ENCODE measurements around the gene TEKT3. TPM values are rescaled to one million over a fixed set of nuclear protein-coding genes. Genes with fewer than 3 reads are reported as not detected.

Gene TEKT3
- total and polyA plus RNA-seq, 2 of the 4 experiments (the other 2 are of a cell fraction) = 0.15 TPM; not detected in 1

DNA sequence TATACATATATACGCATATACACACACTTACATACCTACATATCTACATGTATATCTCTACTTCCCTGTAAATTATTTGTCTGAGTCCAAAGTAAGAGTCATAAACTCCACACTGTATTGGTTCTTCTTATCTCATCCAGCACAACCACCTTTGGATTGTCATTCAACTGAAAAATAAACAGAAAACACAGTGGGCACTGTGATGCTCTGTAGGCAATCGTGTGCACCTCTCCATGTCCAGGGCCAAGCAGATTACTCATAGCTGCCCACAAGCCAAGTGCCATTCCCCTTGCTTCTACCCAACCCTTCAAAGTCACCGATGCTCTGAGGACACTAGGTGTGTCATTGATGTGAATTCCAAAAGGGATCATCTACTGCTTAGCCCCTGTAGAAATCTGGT lies 12.9 kb upstream of the TEKT3 start:
- H4K91ac ChIP-seq (ENCODE audit: insufficient read depth, low read depth, low read length) = no peak overlapping the region
- CTCF ChIA-PET = no interaction called here

More for the DNA sequence above, 12.9 kb upstream of the TEKT3 start:
- in situ Hi-C loops (cut with MboI; ENCODE audit: low sequenced_read_pairs) = no loop called here
- no peaks in the 10 kb centered on the region for H3K9me1 ChIP-seq (ENCODE audit: insufficient read depth, low read length)
- no peak overlapping the region for H3K4me2 ChIP-seq (ENCODE audit: low read depth, low read length)
- H3K18ac ChIP-seq (ENCODE audit: low read depth, low read length) = no peak overlapping the region
- no peak for DNase-seq
- H3K14ac ChIP-seq (replicated peaks; ENCODE audit: low read depth, low read length) = no peak overlapping the region
- H3K4me3 ChIP-seq (ENCODE audit: insufficient read depth, low read depth, low read length) = no peak overlapping the region
- H3K79me1 ChIP-seq (ENCODE audit: low read depth in 1 of 2, low read length in 2 of 2) = no peaks in the 10 kb centered on the region
- no peak overlapping the region for H2BK20ac ChIP-seq (ENCODE audit: low read depth, low read length)
- peaks cover 3% of the 10 kb centered on the region; the same call in 1 of the 2 replicates for H3K27me3 ChIP-seq (ENCODE audit: control insufficient read depth, insufficient read depth, low read length)
- H2AFZ ChIP-seq (replicated peaks; ENCODE audit: low read length, poor library complexity) = no peak overlapping the region
- no peak overlapping the region for H3K9ac ChIP-seq (ENCODE audit: low read depth, low read length)
- intact Hi-C loops (cut with micrococcal nuclease) = no loop called here
- no peaks in the 10 kb centered on the region for H3K36me3 ChIP-seq (ENCODE audit: control insufficient read depth, insufficient read depth, low read length)
- no peak overlapping the region for H2BK5ac ChIP-seq (ENCODE audit: low read depth, low read length, poor library complexity, severe bottlenecking)
- BruUV-seq (replicated peaks) = no TSS peak
- POLR2A ChIA-PET (ENCODE audit: unreplicated experiment) = no interaction called here
- H3K27ac ChIP-seq (ENCODE audit: insufficient read depth, low read length) = no peak overlapping the region
- H3K56ac ChIP-seq (ENCODE audit: extremely low read depth, insufficient read depth, low read length) = no peak overlapping the region
- H3K9me3 ChIP-seq (ENCODE audit: control insufficient read depth, insufficient read depth, low read length) = no peaks in the 10 kb centered on the region
- peaks cover 5% of the 10 kb centered on the region; the same call in 1 of the 2 replicates for H3K4me1 ChIP-seq (ENCODE audit: control insufficient read depth, insufficient read depth, low read length)
- no peak overlapping the region for H2AK9ac ChIP-seq (replicated peaks; ENCODE audit: low read depth, low read length, poor library complexity)
- no peak overlapping the region for H4K8ac ChIP-seq (ENCODE audit: low read depth in 2 of 2, low read length in 2 of 2)
- TF ChIP-seq, protein P1, sequence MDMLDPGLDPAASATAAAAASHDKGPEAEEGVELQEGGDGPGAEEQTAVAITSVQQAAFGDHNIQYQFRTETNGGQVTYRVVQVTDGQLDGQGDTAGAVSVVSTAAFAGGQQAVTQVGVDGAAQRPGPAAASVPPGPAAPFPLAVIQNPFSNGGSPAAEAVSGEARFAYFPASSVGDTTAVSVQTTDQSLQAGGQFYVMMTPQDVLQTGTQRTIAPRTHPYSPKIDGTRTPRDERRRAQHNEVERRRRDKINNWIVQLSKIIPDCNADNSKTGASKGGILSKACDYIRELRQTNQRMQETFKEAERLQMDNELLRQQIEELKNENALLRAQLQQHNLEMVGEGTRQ (IDR thresholded peaks at IDR 0.05; ENCODE audit: low read depth, low read length) = no peak
- TF ChIP-seq CHD1 (IDR thresholded peaks at IDR 0.05; ENCODE audit: low read depth, low read length) (no peak), MAFK (IDR thresholded peaks at IDR 0.05; ENCODE audit: low read depth, low read length) (no peak), RCOR1 (IDR thresholded peaks at IDR 0.05; ENCODE audit: insufficient replicate concordance, low read length) (no peak), MAZ (IDR thresholded peaks at IDR 0.05; ENCODE audit: borderline replicate concordance, low read depth, low read length) (no peak), FOS (IDR thresholded peaks at IDR 0.05; ENCODE audit: low read depth, low read length) (no peak), SMC3 (IDR thresholded peaks at IDR 0.05; ENCODE audit: low read depth, low read length) (no peak), BHLHE40 (IDR thresholded peaks at IDR 0.05; ENCODE audit: low read depth, low read length) (no peak), CEBPB (IDR thresholded peaks at IDR 0.05; ENCODE audit: low read depth, low read length) (no peak), NFE2L2 (IDR thresholded peaks at IDR 0.05; ENCODE audit: low read depth, low read length) (no peak), POLR2A (IDR thresholded peaks at IDR 0.05; ENCODE audit: low read depth, low read length) (no peak), RFX5 (IDR thresholded peaks at IDR 0.05; ENCODE audit: low read depth, low read length) (no peak)
- TF ChIP-seq, protein P2, sequence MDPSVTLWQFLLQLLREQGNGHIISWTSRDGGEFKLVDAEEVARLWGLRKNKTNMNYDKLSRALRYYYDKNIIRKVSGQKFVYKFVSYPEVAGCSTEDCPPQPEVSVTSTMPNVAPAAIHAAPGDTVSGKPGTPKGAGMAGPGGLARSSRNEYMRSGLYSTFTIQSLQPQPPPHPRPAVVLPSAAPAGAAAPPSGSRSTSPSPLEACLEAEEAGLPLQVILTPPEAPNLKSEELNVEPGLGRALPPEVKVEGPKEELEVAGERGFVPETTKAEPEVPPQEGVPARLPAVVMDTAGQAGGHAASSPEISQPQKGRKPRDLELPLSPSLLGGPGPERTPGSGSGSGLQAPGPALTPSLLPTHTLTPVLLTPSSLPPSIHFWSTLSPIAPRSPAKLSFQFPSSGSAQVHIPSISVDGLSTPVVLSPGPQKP (IDR thresholded peaks at IDR 0.05; ENCODE audit: borderline replicate concordance, low read depth, low read length) = no peak
- TF ChIP-seq, protein P3, sequence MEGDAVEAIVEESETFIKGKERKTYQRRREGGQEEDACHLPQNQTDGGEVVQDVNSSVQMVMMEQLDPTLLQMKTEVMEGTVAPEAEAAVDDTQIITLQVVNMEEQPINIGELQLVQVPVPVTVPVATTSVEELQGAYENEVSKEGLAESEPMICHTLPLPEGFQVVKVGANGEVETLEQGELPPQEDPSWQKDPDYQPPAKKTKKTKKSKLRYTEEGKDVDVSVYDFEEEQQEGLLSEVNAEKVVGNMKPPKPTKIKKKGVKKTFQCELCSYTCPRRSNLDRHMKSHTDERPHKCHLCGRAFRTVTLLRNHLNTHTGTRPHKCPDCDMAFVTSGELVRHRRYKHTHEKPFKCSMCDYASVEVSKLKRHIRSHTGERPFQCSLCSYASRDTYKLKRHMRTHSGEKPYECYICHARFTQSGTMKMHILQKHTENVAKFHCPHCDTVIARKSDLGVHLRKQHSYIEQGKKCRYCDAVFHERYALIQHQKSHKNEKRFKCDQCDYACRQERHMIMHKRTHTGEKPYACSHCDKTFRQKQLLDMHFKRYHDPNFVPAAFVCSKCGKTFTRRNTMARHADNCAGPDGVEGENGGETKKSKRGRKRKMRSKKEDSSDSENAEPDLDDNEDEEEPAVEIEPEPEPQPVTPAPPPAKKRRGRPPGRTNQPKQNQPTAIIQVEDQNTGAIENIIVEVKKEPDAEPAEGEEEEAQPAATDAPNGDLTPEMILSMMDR (conservative IDR thresholded peaks at IDR 0.05; ENCODE audit: low read depth, low read length) = no peak
- H4K20me1 ChIP-seq (ENCODE audit: insufficient read depth, low read length) = no peaks in the 10 kb centered on the region
- ATAC-seq (ENCODE audit: low read depth) = no peak
- dilution Hi-C loops (cut with HindIII; ENCODE audit: low sequenced_read_pairs, unreplicated experiment) = no loop called here
- H2BK120ac ChIP-seq (ENCODE audit: low read depth, low read length) = no peak overlapping the region
- no peak overlapping the region for H2AK5ac ChIP-seq (ENCODE audit: low read depth, low read length)
- no peak overlapping the region for H3K4ac ChIP-seq (ENCODE audit: low read depth, low read length)
- H3K23ac ChIP-seq (ENCODE audit: low read depth, low read length) = no peak overlapping the region
- no CpG with 5 or more reads among the region's 3 CpGs for WGBS, 2 experiments (ENCODE audit: extremely low coverage in 2 of 2, insufficient read length in 1 of 2)
- no peak overlapping the region for H2BK15ac ChIP-seq (ENCODE audit: low read depth, low read length)
- no peak overlapping the region for H4K5ac ChIP-seq (ENCODE audit: low read depth, low read length)
